MCF 10A (cell line): ENCODE data around the gene RXRA. TPM values are rescaled to one million over a fixed set of nuclear protein-coding genes. Genes with fewer than 3 reads are reported as not detected.

Experiments
- BruUV-seq: library from RNA; stranded (reverse); fragments of 400-500 nt; replicated peaks from 2 replicates; lab custom pipeline; 2021; lab: Mats Ljungman, UMichigan
- CTCF ChIA-PET: fragments of 300-600 bp; sonication (Branson Sonifier 250); formaldehyde crosslinking; extraction: SDS; loops from one replicate; lab custom pipeline; 2021; ENCODE audit warnings: antibody characterized with exemption, inconsistent platforms; lab: Yijun Ruan, JAX
- POLR2A ChIA-PET: fragments of 300-600, 350-650 bp; sonication (Branson Sonifier 250); formaldehyde crosslinking; extraction: SDS; loops from one replicate; lab custom pipeline; 2020; ENCODE audit warnings: antibody characterized with exemption, inconsistent platforms; lab: Yijun Ruan, JAX
- DNase-seq: peaks from one replicate; pipeline ENCODE4 v3.0.0-alpha.2; 2018; ENCODE audit not compliant: unreplicated experiment
- H3K27ac Mint-ChIP-seq: one replicate; pipeline ENCODE4 v1.8.0; 2022; ENCODE audit warnings: mild to moderate bottlenecking, low read depth, mixed read lengths; ENCODE audit not compliant: unreplicated experiment
- H3K27me3 Mint-ChIP-seq: one replicate; pipeline ENCODE4 v1.8.0; 2022; ENCODE audit warnings: mixed read lengths; ENCODE audit not compliant: insufficient read depth, unreplicated experiment
- H3K36me3 Mint-ChIP-seq: one replicate; pipeline ENCODE4 v1.8.0; 2022; ENCODE audit warnings: mild to moderate bottlenecking, moderate library complexity, mixed read lengths; ENCODE audit not compliant: insufficient read depth, unreplicated experiment
- H3K4me1 Mint-ChIP-seq: one replicate; pipeline ENCODE4 v1.8.0; 2022; ENCODE audit warnings: mixed read lengths; ENCODE audit not compliant: insufficient read depth, unreplicated experiment
- H3K4me3 Mint-ChIP-seq: one replicate; pipeline ENCODE4 v1.8.0; 2022; ENCODE audit warnings: mild to moderate bottlenecking, moderate library complexity, mixed read lengths; ENCODE audit not compliant: unreplicated experiment
- H3K9me3 Mint-ChIP-seq: one replicate; pipeline ENCODE4 v1.8.0; 2022; ENCODE audit warnings: mixed read lengths; ENCODE audit not compliant: unreplicated experiment
- CTCF ChIP-seq: fragments of 200-600 bp; IDR thresholded peaks from one replicate; pipeline ENCODE4 v1.8.0; 2022; ENCODE audit warnings: antibody characterized with exemption, mild to moderate bottlenecking; ENCODE audit not compliant: unreplicated experiment
- intact Hi-C: fragments of 100-400 bp; cut with micrococcal nuclease; formaldehyde crosslinking; loops from 2 replicates; pipeline ENCODE4 v1.14.1; 2022
- total RNA-seq: library from RNA; stranded (reverse); gene quantifications from 2 replicates; pipeline ENCODE4 v1.2.3, GENCODE V29; 2022

Gene RXRA
- total RNA-seq, 1 experiment from 2014 or later, result 65.5 TPM

- no TSS peak for BruUV-seq
- no peak overlapping the region for H3K4me3 Mint-ChIP-seq
- TF ChIP-seq CTCF, result no peak
- DNase-seq, result no peak
- H3K9me3 Mint-ChIP-seq, result no peaks in the 10 kb centered on the region
- H3K4me1 Mint-ChIP-seq, result no peaks in the 10 kb centered on the region
- H3K36me3 Mint-ChIP-seq, result no peaks in the 10 kb centered on the region
- ChIA-PET POLR2A (no interaction called here), CTCF (interaction anchor here (0.9 kb wide), 1 partner anchor 36 kb away, joined by 7 read pairs; no protein-coding TSS in a partner anchor)
- no peak overlapping the region for H3K27ac Mint-ChIP-seq
- peaks cover 19% of the 10 kb centered on the region for H3K27me3 Mint-ChIP-seq
- intact Hi-C loops, result no loop called here
Observed at GRCh38 chr9:134290603-134291451, 35.4 kb upstream of the RXRA start.

DNA sequence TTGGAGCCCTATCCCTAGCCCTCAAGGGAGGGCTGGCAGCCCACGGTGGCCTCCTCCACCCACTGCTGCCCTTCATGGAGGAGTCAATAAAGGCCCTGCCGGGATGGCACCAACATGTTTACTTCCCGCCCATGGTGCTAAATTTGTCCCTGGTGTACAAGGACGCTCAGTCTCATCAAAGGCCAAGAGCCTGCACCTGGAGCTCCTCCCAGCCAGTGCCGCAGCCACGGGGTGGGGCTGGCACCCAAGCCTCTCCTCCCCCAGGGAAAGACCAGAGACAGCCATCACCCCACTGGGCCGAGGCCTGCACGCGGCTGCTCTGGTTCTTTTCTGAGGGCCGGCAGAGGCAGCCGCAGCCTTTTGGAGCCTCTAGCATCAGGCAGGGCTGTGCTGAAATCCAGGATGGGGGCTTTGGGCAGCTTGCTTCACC is 34.8 kb upstream of the RXRA start:
- DNase-seq, result no peak
- H3K4me3 Mint-ChIP-seq, result no peak overlapping the region
- H3K4me1 Mint-ChIP-seq, result no peaks in the 10 kb centered on the region
- intact Hi-C loops, result no loop called here
- ChIA-PET CTCF (no interaction called here), POLR2A (no interaction called here)
- no peak for TF ChIP-seq CTCF
- peaks cover 24% of the 10 kb centered on the region for H3K27me3 Mint-ChIP-seq
- no peaks in the 10 kb centered on the region for H3K9me3 Mint-ChIP-seq
- no peak overlapping the region for H3K27ac Mint-ChIP-seq
- no TSS peak for BruUV-seq
- H3K36me3 Mint-ChIP-seq, result no peaks in the 10 kb centered on the region

DNA sequence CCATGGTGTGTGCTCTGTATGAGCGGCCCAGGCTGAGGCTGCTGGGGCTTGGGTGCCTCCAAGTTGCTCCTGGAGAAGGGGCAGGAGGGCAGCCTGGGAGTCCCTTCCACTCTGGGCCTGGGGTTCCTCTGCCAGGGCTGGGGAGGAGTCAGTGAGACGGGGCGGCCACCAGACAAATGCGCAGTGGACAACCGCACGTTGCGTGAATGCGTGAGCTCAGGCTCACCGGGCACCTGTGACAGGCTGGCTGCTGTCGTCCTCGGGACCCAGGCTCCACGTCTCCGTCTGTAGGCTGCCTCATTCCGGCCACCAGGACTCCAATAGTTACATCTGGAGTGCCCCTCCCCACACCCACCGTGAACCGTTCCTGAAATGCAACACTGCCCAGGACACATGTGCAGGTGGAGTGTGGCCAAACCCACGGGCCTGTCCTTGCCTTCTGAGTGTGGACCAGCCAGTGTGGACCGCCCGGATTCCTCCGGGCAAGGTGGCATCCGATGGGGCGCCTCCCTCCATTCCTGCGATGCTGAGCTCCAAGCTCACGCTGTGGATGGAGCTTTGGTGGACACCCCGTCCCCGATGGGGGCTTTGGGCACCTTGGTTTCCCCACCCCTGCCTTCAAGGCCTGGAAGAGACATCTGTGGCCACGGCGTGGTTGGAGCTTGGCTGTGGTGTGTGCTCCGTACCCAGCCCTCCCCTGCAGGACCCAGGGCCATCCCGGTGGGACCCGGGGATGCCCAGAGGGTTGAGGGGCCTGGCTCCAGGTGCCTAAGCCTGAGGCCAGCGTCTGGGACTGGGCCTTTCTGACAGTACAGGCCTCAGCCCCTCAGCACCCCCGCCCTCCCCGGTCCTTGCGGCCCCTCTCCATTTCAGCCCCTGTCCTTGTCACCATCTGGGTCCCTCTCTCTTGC is 34.0 kb upstream of the RXRA start:
- ChIA-PET CTCF (no interaction called here), POLR2A (no interaction called here)
- Mint-ChIP-seq H3K36me3 (no peaks in the 10 kb centered on the region), H3K4me1 (no peaks in the 10 kb centered on the region), H3K4me3 (no peak overlapping the region), H3K27me3 (peaks cover 24% of the 10 kb centered on the region), H3K27ac (no peak overlapping the region), H3K9me3 (no peaks in the 10 kb centered on the region)
- intact Hi-C loops, result no loop called here
- DNase-seq, result no peak
- no peak for TF ChIP-seq CTCF
- no TSS peak for BruUV-seq

GRCh38 chr9:134293031-134293521 is 33.2 kb upstream of the RXRA start:
- H3K27ac Mint-ChIP-seq, result no peak overlapping the region
- H3K9me3 Mint-ChIP-seq, result no peaks in the 10 kb centered on the region
- intact Hi-C loops, result no loop called here
- POLR2A ChIA-PET, result no interaction called here
- peaks cover 24% of the 10 kb centered on the region for H3K27me3 Mint-ChIP-seq
- no peaks in the 10 kb centered on the region for H3K4me1 Mint-ChIP-seq
- BruUV-seq, result no TSS peak
- DNase-seq, result no peak
- H3K4me3 Mint-ChIP-seq, result no peak overlapping the region
- CTCF ChIA-PET, result interaction anchor here (0.6 kb wide), 1 partner anchor 194 kb away, joined by 3 read pairs; no protein-coding TSS in a partner anchor
- no peak for TF ChIP-seq CTCF
- H3K36me3 Mint-ChIP-seq, result no peaks in the 10 kb centered on the region
